ENCODE measurements around the gene FPR1. TPM values are rescaled to one million over a fixed set of nuclear protein-coding genes. Genes with fewer than 3 reads are reported as not detected.

The FPR1 gene
- total and polyA plus RNA-seq, 2 of the 8 experiments (the other 6 are each of a cell fraction or from before 2014, with no cell fraction given): 0.11 TPM; not detected in 1

DNA sequence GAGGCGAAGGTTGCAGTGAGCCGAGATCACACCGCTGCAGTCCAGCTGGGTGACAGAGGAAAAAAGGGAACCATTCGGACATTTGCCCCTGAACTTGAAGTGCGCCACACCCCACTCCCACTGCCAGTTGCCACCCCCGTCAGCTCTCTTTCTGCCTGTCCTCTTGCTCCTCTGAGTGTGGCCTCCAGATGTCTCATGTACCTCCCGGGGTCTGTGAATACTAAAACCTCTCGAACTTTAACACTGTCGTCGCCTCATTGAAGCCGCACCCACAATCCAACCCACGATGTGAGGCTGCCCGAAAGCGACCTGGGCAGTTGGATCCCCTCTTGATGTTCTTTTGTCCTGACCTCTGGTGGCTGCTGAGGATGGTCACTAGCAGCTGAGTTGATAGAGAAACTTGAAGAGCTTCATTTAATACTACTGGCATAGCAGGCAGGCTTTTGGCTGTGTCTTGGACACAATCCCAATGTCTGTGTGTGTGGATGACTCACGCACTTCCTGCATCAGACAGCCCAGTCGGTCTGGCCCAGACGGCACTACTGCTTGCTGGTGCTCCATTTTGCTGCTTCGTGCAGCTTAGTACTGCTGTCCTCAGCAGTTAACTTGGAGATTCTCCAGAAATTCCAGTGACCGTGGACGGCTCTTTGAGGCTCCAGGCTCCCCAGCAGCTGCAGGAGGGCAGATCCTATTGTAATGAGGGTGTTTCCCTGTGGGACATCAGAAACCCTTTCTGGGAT is 47.5 kb upstream of the FPR1 start:
- Histone ChIP-seq H3K27ac (ENCODE audit: low read depth, low read length) (no peak overlapping the region), H4K91ac (replicated peaks; ENCODE audit: insufficient read length, low read length) (no peak overlapping the region), H4K20me1 (replicated peaks in 1 of 2; ENCODE audit: control insufficient read depth in 1 of 2, insufficient read depth in 2 of 2, low read length in 2 of 2) (no peaks in the 10 kb centered on the region), H2AFZ (ENCODE audit: low read length) (no peak overlapping the region), H3K4me3 (ENCODE audit: extremely low read depth in 1 of 4, insufficient read depth in 2 of 4, low read depth in 3 of 4, low read length in 4 of 4) (no peak overlapping the region), H3K4me2 (ENCODE audit: insufficient read depth in 1 of 2, low read depth in 2 of 2, low read length in 2 of 2) (no peak overlapping the region), H3K4me1 (replicated peaks in 1 of 4; ENCODE audit: control insufficient read depth in 3 of 4, insufficient read depth in 4 of 4, low read length in 3 of 4) (no peaks in the 10 kb centered on the region), H2BK5ac (ENCODE audit: low read depth, low read length) (no peak overlapping the region), H3K36me3 (ENCODE audit: control insufficient read depth in 2 of 4, insufficient read depth in 4 of 4, low read length in 3 of 4) (no peaks in the 10 kb centered on the region), H2BK12ac (ENCODE audit: low read depth, low read length) (no peak overlapping the region), H4K8ac (ENCODE audit: extremely low read depth, insufficient read depth, low read length) (no peak overlapping the region; the same call in 1 of the 2 replicates), H2BK120ac (replicated peaks; ENCODE audit: low read depth, low read length) (no peak overlapping the region), H3K14ac (ENCODE audit: insufficient read length) (no peak overlapping the region), H4K5ac (ENCODE audit: insufficient read length, low read depth, low read length) (no peak overlapping the region), H3K27me3 (replicated peaks in 1 of 4; ENCODE audit: control insufficient read depth in 3 of 4, extremely low read depth in 1 of 4, insufficient read depth in 3 of 4, low read length in 3 of 4) (no peaks in the 10 kb centered on the region), H3K79me2 (ENCODE audit: control insufficient read depth in 1 of 2, insufficient read depth in 2 of 2, low read length in 2 of 2) (no peaks in the 10 kb centered on the region), H2AK5ac (ENCODE audit: low read depth, low read length) (no peak overlapping the region), H3K9ac (replicated peaks in 1 of 4; ENCODE audit: extremely low read depth in 1 of 4, low read depth in 3 of 4, low read length in 3 of 4) (no peak overlapping the region), H3K56ac (replicated peaks; ENCODE audit: insufficient read length, low read depth, low read length) (no peak overlapping the region), H3K9me3 (ENCODE audit: insufficient read depth in 2 of 2, low read depth in 1 of 2, low read length in 1 of 2) (peaks cover 11 to 13% of the 10 kb centered on the region in 2 experiments; a peak in 2 of 4 replicates), H2BK15ac (ENCODE audit: low read length) (no peak overlapping the region), H3K18ac (ENCODE audit: extremely low read depth, low read length) (no peak overlapping the region), H2BK20ac (ENCODE audit: low read length) (no peak overlapping the region), H3K23ac (ENCODE audit: insufficient read length) (no peak overlapping the region), H3K79me1 (ENCODE audit: low read depth, low read length) (no peaks in the 10 kb centered on the region), H3K23me2 (ENCODE audit: low read depth, low read length) (no peaks in the 10 kb centered on the region; the same call in 1 of the 2 replicates), H3K4ac (replicated peaks; ENCODE audit: insufficient read length, low read depth, low read length) (no peak overlapping the region)
- FAIRE-seq (no peak), DNase-seq (ENCODE audit: low read depth in 1 of 2, low spot score in 2 of 2) (no peak)
- ChIA-PET POLR2A (ENCODE audit: partially characterized antibody) (no interaction called here), CTCF (ENCODE audit: partially characterized antibody) (interaction anchor here (0.5 to 1.5 kb wide), 5 partner anchors 22 to 689 kb away, joined by 3 to 5 read pairs (median 3); no protein-coding TSS in a partner anchor)
- 90% methylated on average over 20 of the region's 20 CpGs; no CpG with 5 or more reads in 1 of the 2 experiments for WGBS, 2 experiments (ENCODE audit: extremely low coverage in 1 of 2, insufficient coverage in 1 of 2, insufficient read length in 1 of 2, insufficient replicate concordance in 2 of 2, low coverage in 1 of 2, low lambda C conversion rate in 2 of 2, missing lambda C conversion rate in 1 of 2)
- TF ChIP-seq JUN (IDR thresholded peaks at IDR 0.05; ENCODE audit: low read depth, low read length) (no peak), ZNF274 (IDR thresholded peaks at IDR 0.05; ENCODE audit: borderline replicate concordance, extremely low read depth, low read length) (no peak), RXRA (IDR thresholded peaks at IDR 0.05; ENCODE audit: insufficient read depth, low read depth, low read length) (no peak), HDAC2 (IDR thresholded peaks at IDR 0.05; ENCODE audit: borderline replicate concordance in 1 of 2, low read depth in 2 of 2, low read length in 2 of 2) (no peak), GABPA (IDR thresholded peaks at IDR 0.05; ENCODE audit: borderline replicate concordance, insufficient read depth, low read length) (no peak), RNF2 (IDR thresholded peaks at IDR 0.05; ENCODE audit: borderline replicate concordance, low read depth, low read length, missing control alignments, poor library complexity, severe bottlenecking) (no peak), EZH2 (IDR thresholded peaks at IDR 0.05; ENCODE audit: low read depth, low read length, severe bottlenecking) (no peak), POLR2AphosphoS5 (IDR thresholded peaks at IDR 0.05; ENCODE audit: low read depth, low read length) (no peak), BACH1 (IDR thresholded peaks at IDR 0.05; ENCODE audit: low read length) (no peak)
